H9 (cell line): ENCODE data around the gene CDR2L. TPM values are rescaled to one million over a fixed set of nuclear protein-coding genes. Genes with fewer than 3 reads are reported as not detected.

Experiments used
- DNase-seq: peaks from one replicate; pipeline ENCODE4 v3.0.0-alpha.2; 2017
- H2AFZ ChIP-seq: one replicate; pipeline ENCODE4 v1.6.1; 2013; ENCODE audit warnings: mild to moderate bottlenecking, low read length, control low read depth, moderate library complexity
- H2AK5ac ChIP-seq: 2 replicates; pipeline ENCODE4 v1.6.1; 2013; ENCODE audit warnings: low read length, control low read depth, mixed read lengths; ENCODE audit not compliant: insufficient read length
- H2BK120ac ChIP-seq: one replicate; pipeline ENCODE4 v1.6.1; 2013; ENCODE audit warnings: low read depth, mild to moderate bottlenecking, low read length, control low read depth, inconsistent platforms; ENCODE audit not compliant: poor library complexity, severe bottlenecking
- H2BK12ac ChIP-seq: 2 replicates; pipeline ENCODE4 v1.6.1; 2013; ENCODE audit warnings: low read length, control low read depth, mixed read lengths, low read depth; ENCODE audit not compliant: insufficient read length
- H2BK15ac ChIP-seq: 2 replicates; pipeline ENCODE4 v1.6.1; 2013; ENCODE audit warnings: low read depth, low read length, control low read depth
- H2BK20ac ChIP-seq: one replicate; pipeline ENCODE4 v1.6.1; 2013; ENCODE audit warnings: low read depth, mild to moderate bottlenecking, low read length, control low read depth, inconsistent platforms; ENCODE audit not compliant: poor library complexity, severe bottlenecking
- H2BK5ac ChIP-seq: 2 replicates; pipeline ENCODE4 v1.6.1; 2013; ENCODE audit warnings: low read length, control low read depth, mixed read lengths; ENCODE audit not compliant: insufficient read length
- H3K14ac ChIP-seq: 2 replicates; pipeline ENCODE4 v1.6.1; 2013; ENCODE audit warnings: low read length, control low read depth; ENCODE audit not compliant: insufficient read depth
- H3K18ac ChIP-seq: 2 replicates; pipeline ENCODE4 v1.6.1; 2013; ENCODE audit warnings: low read depth, mild to moderate bottlenecking, mixed read lengths, low read length, control low read depth; ENCODE audit not compliant: insufficient read length
- H3K23ac ChIP-seq: 2 replicates; pipeline ENCODE4 v1.6.1; 2013; ENCODE audit warnings: low read length, control low read depth, mixed read lengths, low read depth; ENCODE audit not compliant: insufficient read length
- H3K23me2 ChIP-seq: 2 replicates; pipeline ENCODE4 v1.6.1; 2013; ENCODE audit warnings: low read depth, mild to moderate bottlenecking, mixed read lengths, low read length, control low read depth; ENCODE audit not compliant: insufficient read length, poor library complexity, severe bottlenecking
- H3K27ac ChIP-seq: 2 replicates; pipeline ENCODE4 v1.5.1; 2013; ENCODE audit warnings: low read length, control low read depth, mixed read lengths, low read depth; ENCODE audit not compliant: insufficient read length
- H3K27me3 ChIP-seq: 2 replicates; pipeline ENCODE4 v1.6.1; 2013; ENCODE audit warnings: low read length, control low read depth, inconsistent platforms; ENCODE audit not compliant: insufficient read depth
- H3K4ac ChIP-seq: 2 replicates; pipeline ENCODE4 v1.6.1; 2013; ENCODE audit warnings: low read depth, mild to moderate bottlenecking, control low read depth, inconsistent platforms, low read length, moderate library complexity
- H3K4me1 ChIP-seq: 2 replicates; pipeline ENCODE4 v1.6.1; 2013; ENCODE audit warnings: low read length, control low read depth, inconsistent platforms; ENCODE audit not compliant: insufficient read depth
- H3K4me2 ChIP-seq: 2 replicates; pipeline ENCODE4 v1.6.1; 2013; ENCODE audit warnings: low read length, control low read depth, mixed read lengths; ENCODE audit not compliant: insufficient read length, insufficient read depth
- H3K56ac ChIP-seq: 2 replicates; pipeline ENCODE4 v1.6.1; 2013; ENCODE audit warnings: low read depth, mild to moderate bottlenecking, mixed read lengths, low read length, control low read depth; ENCODE audit not compliant: insufficient read length
- H3K79me1 ChIP-seq: 2 replicates; pipeline ENCODE4 v1.6.1; 2013; ENCODE audit warnings: low read depth, mild to moderate bottlenecking, moderate library complexity, low read length, control low read depth, inconsistent platforms; ENCODE audit not compliant: insufficient read depth, poor library complexity, severe bottlenecking
- H3K79me2 ChIP-seq: 2 replicates; pipeline ENCODE4 v1.6.1; 2013; ENCODE audit warnings: low read length, control low read depth, inconsistent platforms; ENCODE audit not compliant: insufficient read depth
- H3K9ac ChIP-seq: 2 replicates; pipeline ENCODE4 v1.6.1; 2013; ENCODE audit warnings: low read length, control low read depth, mixed read lengths; ENCODE audit not compliant: insufficient read length; ENCODE audit errors: extremely low read depth
- H3K9me3 ChIP-seq: one replicate; pipeline ENCODE4 v1.6.1; 2013; ENCODE audit warnings: low read depth, low read length, inconsistent platforms; ENCODE audit not compliant: control insufficient read depth
- H3T11ph ChIP-seq: one replicate; pipeline ENCODE4 v1.6.1; 2013; ENCODE audit warnings: mild to moderate bottlenecking, low read length, control low read depth, inconsistent platforms
- H4K20me1 ChIP-seq: one replicate; pipeline ENCODE4 v1.6.1; 2013; ENCODE audit not compliant: control insufficient read depth, insufficient read length, insufficient read depth
- H4K5ac ChIP-seq: 2 replicates; pipeline ENCODE4 v1.6.1; 2013; ENCODE audit warnings: low read depth, mild to moderate bottlenecking, mixed read lengths, low read length, control low read depth; ENCODE audit not compliant: insufficient read length
- H4K8ac ChIP-seq: replicated peaks from 2 replicates; pipeline ENCODE4 v1.6.1; 2013; ENCODE audit warnings: low read length, control low read depth, mixed read lengths, low read depth; ENCODE audit not compliant: insufficient read length
- H4K91ac ChIP-seq: 2 replicates; pipeline ENCODE4 v1.6.1; 2013; ENCODE audit warnings: low read depth, mild to moderate bottlenecking, moderate library complexity, mixed read lengths, low read length, control low read depth; ENCODE audit not compliant: insufficient read length
- H3K27ac Mint-ChIP-seq, 3 experiments: 2 replicates in 2 of 3; 3 replicates in 1 of 3; pipeline ENCODE4 v1.8.0; 2020 to 2021; ENCODE audit warnings: mixed read lengths in 3 of 3, mild to moderate bottlenecking in 1 of 3, moderate library complexity in 1 of 3
- H3K27me3 Mint-ChIP-seq: 2 replicates; pipeline ENCODE4 v1.8.0; 2021; ENCODE audit warnings: low read depth, mild to moderate bottlenecking, moderate library complexity, mixed read lengths
- H3K36me3 Mint-ChIP-seq, 3 experiments: 2 replicates in 2 of 3; 3 replicates in 1 of 3; pipeline ENCODE4 v1.8.0; 2020 to 2021; ENCODE audit warnings: low read depth in 3 of 3, mixed read lengths in 3 of 3; ENCODE audit not compliant: insufficient read depth in 1 of 3
- H3K4me1 Mint-ChIP-seq, 2 experiments: 2 replicates each; pipeline ENCODE4 v1.8.0; 2020; ENCODE audit warnings: mixed read lengths in 2 of 2
- H3K4me3 Mint-ChIP-seq, 2 experiments: 2 replicates in 1 of 2; 3 replicates in 1 of 2; pipeline ENCODE4 v1.8.0; 2020 to 2021; ENCODE audit warnings: mild to moderate bottlenecking in 2 of 2, mixed read lengths in 2 of 2, moderate library complexity in 1 of 2
- H3K9me3 Mint-ChIP-seq, 2 experiments: 2 replicates in 1 of 2; 3 replicates in 1 of 2; pipeline ENCODE4 v1.8.0; 2020; ENCODE audit warnings: mild to moderate bottlenecking in 2 of 2, mixed read lengths in 2 of 2, moderate library complexity in 1 of 2
- WGBS: extraction: QIAGEN DNeasy Blood & Tissue Kit; methylation state at CpG from one replicate; pipeline ENCODE4 v1.1.7; 2013; ENCODE audit warnings: missing lambda C conversion rate, low lambda C conversion rate, mixed read lengths; ENCODE audit not compliant: insufficient read length; ENCODE audit errors: extremely low coverage; 5-methylcytosine and 5-hydroxymethylcytosine counted together
- total RNA-seq: library from RNA; stranded (reverse); gene quantifications from 2 replicates; pipeline ENCODE4 v1.2.1, GENCODE V29; 2021
- TF ChIP-seq, protein P1 (sequence below): fragments of 200-600 bp; sonication (generic); conservative IDR thresholded peaks from 3 replicates; pipeline ENCODE4 v1.8.0; 2021; ENCODE audit warnings: antibody characterized with exemption, mild to moderate bottlenecking

CDR2L gene
- total RNA-seq, 1 experiment from 2014 or later, result 23.3 TPM

DNA sequence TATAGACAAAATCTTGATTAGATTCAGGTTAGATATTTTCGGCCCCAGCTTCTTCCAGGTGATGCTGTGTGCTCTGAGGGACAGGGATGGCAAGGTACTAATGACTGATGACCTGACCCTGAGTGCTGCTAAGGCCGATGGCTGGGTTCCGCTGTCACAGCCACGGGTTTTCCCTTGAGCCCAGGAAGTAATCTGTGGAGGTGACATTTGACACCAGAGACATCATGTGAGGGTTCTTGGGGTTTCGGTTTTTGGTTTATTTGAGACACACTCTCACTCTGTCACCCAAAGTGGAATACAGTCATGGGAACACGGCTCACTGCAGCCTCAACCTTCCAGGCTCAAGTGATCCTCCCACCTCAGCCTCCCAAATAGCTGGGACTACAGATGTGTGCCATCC, 41.9 kb upstream of the CDR2L start:
- Mint-ChIP-seq H3K36me3 (no peaks in the 10 kb centered on the region), H3K4me1 (peaks cover 22 to 31% of the 10 kb centered on the region in 2 experiments), H3K27me3 (peaks cover 43% of the 10 kb centered on the region), H3K27ac (no peak overlapping the region), H3K4me3 (no peak overlapping the region), H3K9me3 (no peaks in the 10 kb centered on the region)
- Histone ChIP-seq H3K14ac (no peak overlapping the region), H4K8ac (no peak overlapping the region), H2BK5ac (no peak overlapping the region), H2AK5ac (no peak overlapping the region), H3K23me2 (no peaks in the 10 kb centered on the region), H3K4me1 (no peaks in the 10 kb centered on the region; the same call in 1 of the 2 replicates), H3K4me2 (no peak overlapping the region), H2BK12ac (no peak overlapping the region), H2BK20ac (no peak overlapping the region), H3K9ac (no peak overlapping the region), H4K20me1 (no peaks in the 10 kb centered on the region), H3K79me1 (no peaks in the 10 kb centered on the region), H4K5ac (no peak overlapping the region), H3K27me3 (no peaks in the 10 kb centered on the region; the same call in 1 of the 2 replicates), H2AFZ (no peak overlapping the region), H3K18ac (no peak overlapping the region), H3K4ac (no peak overlapping the region), H3T11ph (no peak overlapping the region), H2BK120ac (no peak overlapping the region), H3K23ac (no peak overlapping the region), H3K79me2 (no peaks in the 10 kb centered on the region), H4K91ac (no peak overlapping the region), H3K9me3 (no peaks in the 10 kb centered on the region), H3K56ac (no peak overlapping the region), H3K27ac (no peak overlapping the region), H2BK15ac (no peak overlapping the region)
- TF ChIP-seq, protein P1, sequence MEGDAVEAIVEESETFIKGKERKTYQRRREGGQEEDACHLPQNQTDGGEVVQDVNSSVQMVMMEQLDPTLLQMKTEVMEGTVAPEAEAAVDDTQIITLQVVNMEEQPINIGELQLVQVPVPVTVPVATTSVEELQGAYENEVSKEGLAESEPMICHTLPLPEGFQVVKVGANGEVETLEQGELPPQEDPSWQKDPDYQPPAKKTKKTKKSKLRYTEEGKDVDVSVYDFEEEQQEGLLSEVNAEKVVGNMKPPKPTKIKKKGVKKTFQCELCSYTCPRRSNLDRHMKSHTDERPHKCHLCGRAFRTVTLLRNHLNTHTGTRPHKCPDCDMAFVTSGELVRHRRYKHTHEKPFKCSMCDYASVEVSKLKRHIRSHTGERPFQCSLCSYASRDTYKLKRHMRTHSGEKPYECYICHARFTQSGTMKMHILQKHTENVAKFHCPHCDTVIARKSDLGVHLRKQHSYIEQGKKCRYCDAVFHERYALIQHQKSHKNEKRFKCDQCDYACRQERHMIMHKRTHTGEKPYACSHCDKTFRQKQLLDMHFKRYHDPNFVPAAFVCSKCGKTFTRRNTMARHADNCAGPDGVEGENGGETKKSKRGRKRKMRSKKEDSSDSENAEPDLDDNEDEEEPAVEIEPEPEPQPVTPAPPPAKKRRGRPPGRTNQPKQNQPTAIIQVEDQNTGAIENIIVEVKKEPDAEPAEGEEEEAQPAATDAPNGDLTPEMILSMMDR, result no peak
- no CpG with 5 or more reads among the region's 6 CpGs for WGBS
- no peak for DNase-seq
